ENCODE measurements around the gene KCNC1.

Gene KCNC1

DNA sequence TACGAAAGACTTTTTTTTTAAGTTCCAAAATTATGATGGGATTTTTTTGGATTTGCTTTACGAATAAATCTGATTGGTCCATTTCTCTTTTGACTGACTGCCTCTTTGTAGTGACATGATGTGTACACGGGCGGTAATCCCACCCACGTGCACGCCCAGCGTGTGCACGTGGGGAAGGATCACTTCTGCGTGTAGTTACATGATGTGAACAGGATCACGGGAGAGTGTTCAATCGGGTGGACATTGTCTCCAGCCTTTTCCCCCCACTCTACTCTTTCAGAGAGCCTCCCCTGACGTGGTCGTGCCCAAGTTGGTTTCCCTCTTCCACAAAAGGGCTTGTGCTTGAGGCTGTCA, 43.1 kb downstream of the KCNC1 start:
- Mint-ChIP-seq H3K4me3 (no peak overlapping the region), H3K36me3 (ENCODE audit: low read depth) (no peaks in the 10 kb centered on the region)

GRCh38 chr11:17778352-17778751, 43.8 kb downstream of the KCNC1 start:
- no peaks in the 10 kb centered on the region for H3K36me3 Mint-ChIP-seq (ENCODE audit: low read depth)
- no peaks in the 10 kb centered on the region for H3K9me3 Mint-ChIP-seq
- H3K27me3 Mint-ChIP-seq = no peaks in the 10 kb centered on the region

More for the DNA sequence above, 43.1 kb downstream of the KCNC1 start:
- Mint-ChIP-seq H3K9me3 (no peaks in the 10 kb centered on the region), H3K27ac (no peak overlapping the region), H3K27me3 (no peaks in the 10 kb centered on the region), H3K4me1 (ENCODE audit: low read depth) (no peaks in the 10 kb centered on the region)

DNA sequence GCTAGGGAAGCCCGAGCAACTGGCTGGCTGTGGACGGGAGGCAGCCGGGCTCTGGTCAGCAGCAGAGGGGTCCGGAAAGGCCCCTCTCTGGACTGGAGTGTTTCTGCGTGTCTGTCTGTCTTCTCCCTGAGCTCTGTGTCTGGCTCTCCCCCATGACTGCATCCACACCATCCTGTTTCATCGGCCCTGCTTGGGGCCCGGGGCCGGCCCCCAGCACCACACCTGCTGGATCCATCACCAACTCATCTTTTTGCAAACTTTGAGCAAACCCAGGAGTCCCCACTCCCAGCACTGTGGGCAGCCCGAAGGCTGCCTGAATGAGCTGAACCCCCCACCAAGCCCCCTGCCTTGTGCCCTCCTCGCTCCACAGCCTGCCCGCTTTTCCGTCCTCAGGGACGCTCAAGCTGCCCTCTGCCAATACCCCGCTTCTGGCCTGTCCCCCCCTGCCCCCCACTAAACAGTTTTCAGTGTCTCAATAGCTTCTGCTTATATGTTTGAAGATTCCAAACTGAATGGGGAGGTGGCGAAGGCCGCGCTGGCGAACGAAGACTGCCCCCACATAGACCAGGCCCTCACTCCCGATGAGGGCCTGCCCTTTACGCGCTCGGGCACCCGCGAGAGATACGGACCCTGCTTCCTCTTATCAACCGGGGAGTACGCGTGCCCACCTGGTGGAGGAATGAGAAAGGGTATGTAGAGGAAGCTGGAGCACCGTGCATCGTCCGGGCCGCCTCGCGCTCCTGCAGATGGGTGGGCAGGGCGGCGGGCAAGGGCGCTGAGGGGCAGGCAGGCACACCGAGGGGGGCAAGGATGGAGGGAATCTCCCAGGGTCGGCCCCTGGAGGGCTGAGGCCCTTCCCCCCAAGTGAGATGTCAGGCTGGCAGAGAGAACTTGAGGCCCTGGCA, 44.6 kb downstream of the KCNC1 start:
- Mint-ChIP-seq H3K9me3 (no peaks in the 10 kb centered on the region), H3K27ac (no peak overlapping the region), H3K4me1 (ENCODE audit: low read depth) (no peaks in the 10 kb centered on the region)

More at GRCh38 chr11:17778352-17778751, 43.8 kb downstream of the KCNC1 start:
- Mint-ChIP-seq H3K27ac (no peak overlapping the region), H3K4me3 (no peak overlapping the region), H3K4me1 (ENCODE audit: low read depth) (no peaks in the 10 kb centered on the region)

GRCh38 chr11:17779861-17780594, 45.4 kb downstream of the KCNC1 start:
- Mint-ChIP-seq H3K36me3 (ENCODE audit: low read depth) (no peaks in the 10 kb centered on the region), H3K27ac (no peak overlapping the region), H3K9me3 (no peaks in the 10 kb centered on the region)

More for the DNA sequence above, 44.6 kb downstream of the KCNC1 start:
- no peak overlapping the region for H3K4me3 Mint-ChIP-seq
- no peaks in the 10 kb centered on the region for H3K36me3 Mint-ChIP-seq (ENCODE audit: low read depth)
- H3K27me3 Mint-ChIP-seq = no peaks in the 10 kb centered on the region

GRCh38 chr11:17780668-17781067, 46.1 kb downstream of the KCNC1 start:
- no peaks in the 10 kb centered on the region for H3K9me3 Mint-ChIP-seq
- no peaks in the 10 kb centered on the region for H3K4me1 Mint-ChIP-seq (ENCODE audit: low read depth)
- no peaks in the 10 kb centered on the region for H3K36me3 Mint-ChIP-seq (ENCODE audit: low read depth)
- H3K4me3 Mint-ChIP-seq = no peak overlapping the region
- H3K27ac Mint-ChIP-seq = no peak overlapping the region
- no peaks in the 10 kb centered on the region for H3K27me3 Mint-ChIP-seq

More at GRCh38 chr11:17779861-17780594, 45.4 kb downstream of the KCNC1 start:
- no peaks in the 10 kb centered on the region for H3K27me3 Mint-ChIP-seq
- no peaks in the 10 kb centered on the region for H3K4me1 Mint-ChIP-seq (ENCODE audit: low read depth)
- H3K4me3 Mint-ChIP-seq = no peak overlapping the region

GRCh38 chr11:17781221-17781620, 46.6 kb downstream of the KCNC1 start:
- Mint-ChIP-seq H3K4me1 (ENCODE audit: low read depth) (no peaks in the 10 kb centered on the region), H3K36me3 (ENCODE audit: low read depth) (no peaks in the 10 kb centered on the region), H3K27me3 (no peaks in the 10 kb centered on the region), H3K4me3 (no peak overlapping the region), H3K27ac (no peak overlapping the region), H3K9me3 (no peaks in the 10 kb centered on the region)

DNA sequence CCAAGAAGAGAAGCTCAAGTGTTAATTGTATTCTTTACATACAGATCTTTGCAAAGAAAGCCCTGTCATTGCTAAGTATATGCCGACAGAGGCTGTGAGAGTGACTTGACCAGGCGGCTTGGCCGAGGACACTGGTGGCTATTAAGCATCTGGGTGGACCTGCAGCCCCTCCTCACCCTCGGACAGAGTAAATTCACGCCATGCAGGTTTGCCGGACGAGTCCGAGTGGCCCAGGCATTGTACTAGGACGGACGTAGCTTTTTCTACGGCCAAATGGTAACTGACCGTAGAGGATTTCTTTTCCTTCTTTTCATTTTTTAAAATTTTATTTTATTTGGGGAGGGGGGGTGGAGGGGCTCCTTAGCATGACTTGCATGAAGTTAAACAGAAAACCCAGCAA, 47.0 kb downstream of the KCNC1 start:
- Mint-ChIP-seq H3K4me1 (ENCODE audit: low read depth) (no peaks in the 10 kb centered on the region), H3K36me3 (ENCODE audit: low read depth) (no peaks in the 10 kb centered on the region), H3K27ac (no peak overlapping the region), H3K27me3 (no peaks in the 10 kb centered on the region), H3K4me3 (no peak overlapping the region), H3K9me3 (no peaks in the 10 kb centered on the region)

DNA sequence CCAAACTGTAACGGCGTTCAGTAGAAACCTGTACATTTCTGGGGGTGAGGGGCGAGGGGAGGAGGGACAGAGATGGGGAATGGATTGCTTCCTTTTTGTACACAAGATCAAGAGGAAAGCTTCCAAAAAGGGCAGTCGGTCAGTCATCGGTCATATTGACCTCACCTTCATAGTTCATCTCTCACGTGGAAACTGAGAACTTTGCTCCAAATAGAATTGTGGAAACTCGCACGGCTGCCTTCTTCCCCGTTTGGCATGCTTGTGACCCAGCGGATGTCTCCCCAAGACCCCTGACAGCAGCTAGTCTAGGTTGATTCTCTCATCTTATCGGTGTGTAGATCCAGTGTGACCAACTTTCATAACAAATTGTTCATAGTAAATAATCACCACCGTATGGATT, 47.6 kb downstream of the KCNC1 start:
- Mint-ChIP-seq H3K27ac (no peak overlapping the region), H3K36me3 (ENCODE audit: low read depth) (no peaks in the 10 kb centered on the region), H3K4me1 (ENCODE audit: low read depth) (no peaks in the 10 kb centered on the region), H3K27me3 (no peaks in the 10 kb centered on the region), H3K4me3 (no peak overlapping the region), H3K9me3 (no peaks in the 10 kb centered on the region)

GRCh38 chr11:17782603-17783337, 48.2 kb downstream of the KCNC1 start:
- Mint-ChIP-seq H3K36me3 (ENCODE audit: low read depth) (no peaks in the 10 kb centered on the region), H3K9me3 (no peaks in the 10 kb centered on the region), H3K27me3 (no peaks in the 10 kb centered on the region), H3K4me3 (no peak overlapping the region), H3K4me1 (ENCODE audit: low read depth) (no peaks in the 10 kb centered on the region), H3K27ac (no peak overlapping the region)

GRCh38 chr11:17783878-17784277, 49.3 kb downstream of the KCNC1 start:
- Mint-ChIP-seq H3K36me3 (ENCODE audit: low read depth) (peaks cover 5% of the 10 kb centered on the region), H3K27me3 (no peaks in the 10 kb centered on the region), H3K4me3 (no peak overlapping the region), H3K27ac (no peak overlapping the region), H3K4me1 (ENCODE audit: low read depth) (no peaks in the 10 kb centered on the region), H3K9me3 (no peaks in the 10 kb centered on the region)

DNA sequence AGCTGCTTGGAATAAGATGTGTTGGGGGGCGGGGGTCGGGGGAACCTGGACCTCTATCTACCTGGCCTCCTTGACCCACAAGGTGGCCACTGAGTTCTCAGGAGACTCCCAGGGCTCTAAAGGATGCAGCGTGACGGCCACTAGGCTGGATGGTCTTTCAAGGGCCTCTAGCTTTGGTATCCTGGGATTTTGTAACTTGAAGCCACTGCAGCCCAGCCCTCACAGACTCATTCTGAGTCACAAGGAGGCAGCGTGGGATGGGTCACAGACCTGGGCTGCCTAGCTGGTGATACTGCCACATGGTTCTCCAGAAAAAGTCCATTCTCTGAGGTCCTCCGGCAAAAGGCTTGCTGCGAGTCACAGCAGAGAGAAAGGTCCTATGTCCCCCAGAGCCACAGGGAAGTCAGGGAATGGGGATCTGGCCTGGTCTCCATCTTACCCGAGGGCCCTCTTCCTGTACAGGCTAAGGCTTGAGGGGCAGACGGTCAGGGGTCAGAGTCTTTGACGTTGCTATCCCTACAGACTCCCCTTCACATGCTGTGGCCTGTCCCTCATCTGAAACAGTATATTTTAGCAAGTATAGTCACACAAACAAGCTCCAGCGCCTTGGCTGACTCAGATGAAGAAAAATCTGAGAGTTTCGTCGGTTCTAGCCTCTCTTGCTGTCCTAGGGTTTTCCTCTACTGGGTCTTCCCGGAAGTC, 52.4 kb downstream of the KCNC1 start:
- Mint-ChIP-seq H3K9me3 (no peaks in the 10 kb centered on the region), H3K27ac (no peak overlapping the region), H3K4me1 (ENCODE audit: low read depth) (no peaks in the 10 kb centered on the region), H3K4me3 (no peak overlapping the region), H3K36me3 (ENCODE audit: low read depth) (peaks cover 5% of the 10 kb centered on the region), H3K27me3 (no peaks in the 10 kb centered on the region)

GRCh38 chr11:17788084-17788483, 53.5 kb downstream of the KCNC1 start:
- H3K4me1 Mint-ChIP-seq (ENCODE audit: low read depth) = no peaks in the 10 kb centered on the region
- no peak overlapping the region for H3K4me3 Mint-ChIP-seq

GRCh38 chr11:17790453-17790852, 55.9 kb downstream of the KCNC1 start:
- Mint-ChIP-seq H3K36me3 (ENCODE audit: low read depth) (peaks cover 5% of the 10 kb centered on the region), H3K4me1 (ENCODE audit: low read depth) (no peaks in the 10 kb centered on the region), H3K27ac (no peak overlapping the region), H3K9me3 (no peaks in the 10 kb centered on the region), H3K4me3 (no peak overlapping the region), H3K27me3 (no peaks in the 10 kb centered on the region)

More at GRCh38 chr11:17788084-17788483, 53.5 kb downstream of the KCNC1 start:
- H3K36me3 Mint-ChIP-seq (ENCODE audit: low read depth) = peaks cover 5% of the 10 kb centered on the region
- H3K27ac Mint-ChIP-seq = no peak overlapping the region
- H3K27me3 Mint-ChIP-seq = no peaks in the 10 kb centered on the region
- H3K9me3 Mint-ChIP-seq = no peaks in the 10 kb centered on the region

DNA sequence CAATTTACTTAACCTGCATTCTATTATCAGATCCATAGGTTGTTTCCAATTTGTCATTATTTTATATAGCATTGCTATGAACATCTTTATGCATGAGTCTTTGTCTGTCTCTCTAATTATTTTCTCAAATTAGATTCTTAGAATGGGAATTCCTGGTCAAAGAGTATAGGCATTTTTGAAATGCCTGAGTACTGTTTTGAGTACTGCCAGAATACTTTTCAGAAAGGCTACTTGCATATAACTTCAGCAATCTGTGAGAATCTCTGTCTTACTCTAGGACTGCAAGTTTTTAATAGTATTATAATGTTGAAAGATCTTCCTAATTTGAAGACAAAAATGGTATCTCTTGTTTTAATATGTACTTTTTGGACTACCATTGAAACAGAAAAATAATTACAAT, 56.6 kb downstream of the KCNC1 start:
- H3K27ac Mint-ChIP-seq = no peak overlapping the region
- peaks cover 5% of the 10 kb centered on the region for H3K36me3 Mint-ChIP-seq (ENCODE audit: low read depth)
- no peaks in the 10 kb centered on the region for H3K4me1 Mint-ChIP-seq (ENCODE audit: low read depth)
- H3K4me3 Mint-ChIP-seq = no peak overlapping the region
- no peaks in the 10 kb centered on the region for H3K9me3 Mint-ChIP-seq
- no peaks in the 10 kb centered on the region for H3K27me3 Mint-ChIP-seq
